ENCODE measurements around the gene SLC8B1.

- TF ChIP-seq CTCF (IDR thresholded peaks at IDR 0.05; ENCODE audit: low read depth, low read length, missing input control) = no peak
- no peak for TF ChIP-seq REST (IDR thresholded peaks at IDR 0.05)
- TF ChIP-seq MAX (IDR thresholded peaks at IDR 0.05) = no peak
- TF ChIP-seq TAF1 (conservative IDR thresholded peaks at IDR 0.05) = no peak
Measured at GRCh38 chr12:113284751-113285150, 50.2 kb downstream of the SLC8B1 start.
